K562 (cell line): ENCODE results near the gene GLRX3. TPM values are rescaled to one million over a fixed set of nuclear protein-coding genes. Genes with fewer than 3 reads are reported as not detected.

Source experiments
- ATAC-seq: fragments of 200-7000 bp; cut with Tn5 transposase; 3 replicates; pipeline ENCODE4 v1.9.1; 2020; ENCODE audit warnings: moderate library complexity
- BruUV-seq: library from RNA; stranded (reverse); fragments of 400-500 nt; replicated peaks from 2 replicates; lab custom pipeline; 2021; lab: Mats Ljungman, UMichigan
- CTCF ChIA-PET: fragments of 300-600 bp; formaldehyde crosslinking; extraction: SDS; loops from one replicate; lab custom pipeline; 2021; ENCODE audit warnings: low intra/inter-chr PET ratio; lab: Yijun Ruan, JAX
- POLR2A ChIA-PET: fragments of 300-600, 350-650 bp; sonication (Branson Sonifier 250); formaldehyde crosslinking; extraction: SDS; loops from one replicate; lab custom pipeline; 2021; ENCODE audit warnings: antibody characterized with exemption, inconsistent platforms; lab: Yijun Ruan, JAX
- DNase-seq, 4 experiments: peaks; one replicate each; pipeline versions ENCODE4 v3.0.0 to v3.0.0-alpha.2; 2011 to 2018; ENCODE audit warnings: low spot score in 3 of 4, mixed read lengths in 3 of 4; ENCODE audit errors: extremely low read depth in 1 of 4
- FAIRE-seq: peaks from 2 replicates; lab custom pipeline; 2011; peaks lifted over from hg19 to GRCh38; lab: Jason Lieb, UNC
- H2AFZ ChIP-seq: 2 replicates; pipeline ENCODE4 v1.6.0; 2011; ENCODE audit warnings: low read depth, low read length, control low read depth, inconsistent platforms
- H3K27ac ChIP-seq: fragments of 200-600 bp; 3 replicates; pipeline ENCODE4 v1.8.0; 2011; ENCODE audit warnings: low read depth, mild to moderate bottlenecking, control low read depth, inconsistent platforms, low read length, moderate library complexity, mixed read lengths; ENCODE audit errors: extremely low read depth
- H3K27me3 ChIP-seq, 2 experiments: fragments of 300-600 bp in 1 of 2; 2 replicates in 1 of 2; 3 replicates in 1 of 2; pipeline versions ENCODE4 v1.6.0 to v1.8.0; 2011; ENCODE audit warnings: inconsistent platforms in 2 of 2, low read length in 2 of 2, mild to moderate bottlenecking in 1 of 2, mixed read lengths in 1 of 2, moderate library complexity in 1 of 2; ENCODE audit not compliant: control insufficient read depth in 2 of 2, insufficient read depth in 2 of 2
- H3K36me3 ChIP-seq: fragments of 300-600 bp; 3 replicates; pipeline ENCODE4 v1.8.0; 2011; ENCODE audit warnings: mild to moderate bottlenecking, low read length, inconsistent platforms; ENCODE audit not compliant: control insufficient read depth, insufficient read depth
- H3K4me1 ChIP-seq, 2 experiments: fragments of 200-600 bp in 1 of 2; replicated peaks in 1 of 2; 2 replicates in 1 of 2; 3 replicates in 1 of 2; pipeline versions ENCODE4 v1.5.1 to v1.8.0; 2011; ENCODE audit warnings: inconsistent platforms in 2 of 2, low read length in 2 of 2, mild to moderate bottlenecking in 1 of 2, mixed read lengths in 1 of 2, moderate library complexity in 1 of 2; ENCODE audit not compliant: control insufficient read depth in 2 of 2, insufficient read depth in 2 of 2
- H3K4me2 ChIP-seq: 2 replicates; pipeline ENCODE4 v1.6.1; 2011; ENCODE audit warnings: low read length, control low read depth, inconsistent platforms, mixed read lengths; ENCODE audit not compliant: insufficient read depth
- H3K4me3 ChIP-seq: fragments of 200-600 bp; sonication (generic), shearing (Covaris generic); 2 replicates; pipeline ENCODE4 v1.5.1; 2016; ENCODE audit warnings: control low read depth, inconsistent platforms
- H3K79me2 ChIP-seq: fragments of 200-600 bp; 3 replicates; pipeline ENCODE4 v1.8.0; 2011; ENCODE audit warnings: low read length, inconsistent platforms; ENCODE audit not compliant: control insufficient read depth, insufficient read depth
- H3K9ac ChIP-seq, 2 experiments: 2 replicates each; pipeline versions ENCODE4 v1.6.0 to v1.6.1; 2011; ENCODE audit warnings: low read depth in 2 of 2, low read length in 2 of 2, control low read depth in 1 of 2, inconsistent platforms in 1 of 2, mild to moderate bottlenecking in 1 of 2, mixed read lengths in 1 of 2; ENCODE audit not compliant: insufficient read depth in 1 of 2
- H3K9me1 ChIP-seq: one replicate; pipeline ENCODE4 v1.6.0; 2011; ENCODE audit warnings: inconsistent platforms, mild to moderate bottlenecking, low read length, moderate library complexity; ENCODE audit not compliant: control insufficient read depth, insufficient read depth
- H3K9me3 ChIP-seq: replicated peaks from 2 replicates; pipeline ENCODE4 v1.5.1; 2011; ENCODE audit warnings: low read depth, low read length, inconsistent platforms; ENCODE audit not compliant: control insufficient read depth, insufficient read depth
- H4K20me1 ChIP-seq: replicated peaks from 2 replicates; pipeline ENCODE4 v1.6.1; 2011; ENCODE audit warnings: low read length, inconsistent platforms, mixed read lengths; ENCODE audit not compliant: control insufficient read depth, insufficient read depth
- BACH1 ChIP-seq: fragments of 200-800 bp; sonication (Bioruptor generic); IDR thresholded peaks from 2 replicates; pipeline ENCODE4 v1.6.1; 2016; ENCODE audit warnings: missing genetic modification characterization, missing compliant biosample characterization
- CCAR2 ChIP-seq: fragments of 200-400 bp; formaldehyde crosslinking; IDR thresholded peaks from 2 replicates; pipeline ENCODE4 v1.6.1; 2017; ENCODE audit warnings: mild to moderate bottlenecking, low read depth, low read length
- EZH2 ChIP-seq: IDR thresholded peaks from 2 replicates; pipeline ENCODE4 v1.6.1; 2012; ENCODE audit warnings: low read depth, mild to moderate bottlenecking, inconsistent platforms, low read length, borderline replicate concordance
- HCFC1 ChIP-seq: IDR thresholded peaks from 2 replicates; pipeline ENCODE4 v1.6.1; 2012; ENCODE audit warnings: low read depth, low read length, improper control_type of control experiment
- MTA2 ChIP-seq: fragments of 450-650 bp; IDR thresholded peaks from 2 replicates; pipeline ENCODE4 v1.6.1; 2016; ENCODE audit warnings: low read depth
- PPARD ChIP-seq: fragments of 250-450 bp; sonication (Bioruptor Pico); IDR thresholded peaks from 2 replicates; pipeline ENCODE4 v1.8.0; 2022; ENCODE audit warnings: inconsistent platforms, mild to moderate bottlenecking, moderate library complexity
- RB1 ChIP-seq: fragments of 450-650 bp; IDR thresholded peaks from 2 replicates; pipeline ENCODE4 v1.6.1; 2017; ENCODE audit warnings: low read depth, mild to moderate bottlenecking
- TSC22D4 ChIP-seq: fragments of 450-650 bp; IDR thresholded peaks from 2 replicates; pipeline ENCODE4 v1.6.1; 2016; ENCODE audit warnings: missing genetic modification characterization, missing biosample characterization, control low read depth
- XRCC3 ChIP-seq: fragments of 450-650 bp; IDR thresholded peaks from 2 replicates; pipeline ENCODE4 v1.6.1; 2017; ENCODE audit warnings: mild to moderate bottlenecking, moderate library complexity
- ZNF41 ChIP-seq: fragments of 250-450 bp; sonication (Bioruptor Pico); conservative IDR thresholded peaks from 2 replicates; pipeline ENCODE4 v1.4.0; 2020; ENCODE audit warnings: mild to moderate bottlenecking
- ZNF431 ChIP-seq: sonication (generic); formaldehyde crosslinking; IDR thresholded peaks from 2 replicates; pipeline ENCODE4 v1.8.0; 2022; ENCODE audit warnings: mild to moderate bottlenecking, missing genetic modification reagents
- ZNF436 ChIP-seq: fragments of 250-450, 450-650 bp; sonication (Bioruptor Pico); formaldehyde crosslinking; IDR thresholded peaks from 2 replicates; pipeline ENCODE4 v1.7.0; 2020; ENCODE audit warnings: mild to moderate bottlenecking
- WGBS: fragments of 100-300 bp; shearing (Covaris generic); methylation state at CpG from one replicate; pipeline ENCODE4 v1.1.6; 2016; ENCODE audit warnings: low coverage, mixed read lengths; ENCODE audit not compliant: insufficient coverage; ENCODE audit errors: missing lambda C conversion rate; 5-methylcytosine and 5-hydroxymethylcytosine counted together
- in situ Hi-C: fragments of 300-500 bp; cut with MboI; formaldehyde crosslinking; loops from 4 replicates; pipeline ENCODE4 v1.15.0; 2018; ENCODE audit warnings: inconsistent platforms, mixed read lengths
- intact Hi-C: fragments of 100-400 bp; cut with micrococcal nuclease; formaldehyde crosslinking; loops from 2 replicates; pipeline ENCODE4 v1.14.2; 2022
- polyA plus RNA-seq, 8 experiments: library from polyadenylated mRNA; depleted of rRNA in 4 of 8; stranded (reverse) in 5 of 8; unstranded in 3 of 8; fragments of >200 nt; fragmentation: Nextera tagmentation in 2 of 8; fragmentation: Illumina TruSeq in 1 of 8; extraction: Ambion mirVana in 2 of 8; extraction: Trizol in 1 of 8; gene quantifications; 2 replicates each; pipeline versions ENCODE4 v1.2.1 to v1.2.3, GENCODE V29; 2011 to 2014; ENCODE audit warnings: inconsistent platforms in 1 of 8, missing spikeins in 1 of 8
- total RNA-seq, 7 experiments: library from RNA; depleted of rRNA in 6 of 7; stranded (reverse); fragments of >200 nt in 6 of 7; fragmentation: Illumina TruSeq in 2 of 7; extraction: Trizol in 2 of 7; gene quantifications; 2 replicates each; pipeline versions ENCODE4 v1.2.1 to v1.2.3, GENCODE V29; 2011 to 2021; ENCODE audit warnings: low replicate concordance in 1 of 7
- TF ChIP-seq, protein P1 (sequence below), 2 experiments: fragments of 150-350 bp in 1 of 2; IDR thresholded peaks; 2 replicates each; pipeline ENCODE4 v1.6.1; 2012 to 2016; ENCODE audit warnings: low read depth in 2 of 2, low read length in 2 of 2, mild to moderate bottlenecking in 1 of 2, moderate library complexity in 1 of 2
- TF ChIP-seq, protein P2 (sequence below): sonication (generic); IDR thresholded peaks from 2 replicates; pipeline ENCODE4 v1.6.1; 2016
- TF ChIP-seq, protein P3 (sequence below): fragments of 250-450 bp; sonication (Bioruptor Pico); IDR thresholded peaks from 2 replicates; pipeline ENCODE4 v1.8.0; 2022; ENCODE audit warnings: inconsistent platforms, mild to moderate bottlenecking, moderate library complexity, borderline replicate concordance

Gene GLRX3
- total and polyA plus RNA-seq, 9 of the 15 experiments (the other 6 are each of a cell fraction or from before 2014, with no cell fraction given): 115 to 190 (median 169) TPM

DNA sequence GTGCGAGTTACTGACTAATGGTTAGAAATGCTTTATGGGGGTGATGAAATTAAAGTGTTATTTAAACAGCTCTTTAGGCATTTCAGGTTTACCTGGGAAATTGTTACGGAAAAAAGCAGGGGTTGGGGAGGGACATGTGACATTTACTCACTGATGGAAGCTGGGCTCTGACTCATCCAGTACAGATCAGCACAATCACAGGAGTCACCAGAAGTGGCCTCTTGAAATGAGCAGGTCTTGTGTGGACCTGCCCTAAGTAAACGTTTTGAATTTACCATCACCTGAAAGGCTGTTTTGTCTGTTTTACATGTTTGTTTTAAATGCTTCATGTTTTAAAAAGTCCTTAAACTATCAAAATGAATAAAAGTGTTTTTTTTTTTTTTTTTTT, 2.3 kb downstream of the GLRX3 start:
- CTCF ChIA-PET: no interaction called here
- in situ Hi-C loops: no loop called here
- FAIRE-seq: peak; percentile 96
- TF ChIP-seq MTA2 (no peak), TSC22D4 (tag) (no peak), XRCC3 (no peak), RB1 (no peak), ZNF41 (CRISPR knock-in tag) (no peak), ZNF431 (CRISPR knock-in tag) (no peak), CCAR2 (no peak), ZNF436 (CRISPR knock-in tag) (no peak), PPARD (CRISPR knock-in tag) (no peak), EZH2 (no peak), HCFC1 (no peak), BACH1 (tag) (no peak)
- TF ChIP-seq, protein P1, sequence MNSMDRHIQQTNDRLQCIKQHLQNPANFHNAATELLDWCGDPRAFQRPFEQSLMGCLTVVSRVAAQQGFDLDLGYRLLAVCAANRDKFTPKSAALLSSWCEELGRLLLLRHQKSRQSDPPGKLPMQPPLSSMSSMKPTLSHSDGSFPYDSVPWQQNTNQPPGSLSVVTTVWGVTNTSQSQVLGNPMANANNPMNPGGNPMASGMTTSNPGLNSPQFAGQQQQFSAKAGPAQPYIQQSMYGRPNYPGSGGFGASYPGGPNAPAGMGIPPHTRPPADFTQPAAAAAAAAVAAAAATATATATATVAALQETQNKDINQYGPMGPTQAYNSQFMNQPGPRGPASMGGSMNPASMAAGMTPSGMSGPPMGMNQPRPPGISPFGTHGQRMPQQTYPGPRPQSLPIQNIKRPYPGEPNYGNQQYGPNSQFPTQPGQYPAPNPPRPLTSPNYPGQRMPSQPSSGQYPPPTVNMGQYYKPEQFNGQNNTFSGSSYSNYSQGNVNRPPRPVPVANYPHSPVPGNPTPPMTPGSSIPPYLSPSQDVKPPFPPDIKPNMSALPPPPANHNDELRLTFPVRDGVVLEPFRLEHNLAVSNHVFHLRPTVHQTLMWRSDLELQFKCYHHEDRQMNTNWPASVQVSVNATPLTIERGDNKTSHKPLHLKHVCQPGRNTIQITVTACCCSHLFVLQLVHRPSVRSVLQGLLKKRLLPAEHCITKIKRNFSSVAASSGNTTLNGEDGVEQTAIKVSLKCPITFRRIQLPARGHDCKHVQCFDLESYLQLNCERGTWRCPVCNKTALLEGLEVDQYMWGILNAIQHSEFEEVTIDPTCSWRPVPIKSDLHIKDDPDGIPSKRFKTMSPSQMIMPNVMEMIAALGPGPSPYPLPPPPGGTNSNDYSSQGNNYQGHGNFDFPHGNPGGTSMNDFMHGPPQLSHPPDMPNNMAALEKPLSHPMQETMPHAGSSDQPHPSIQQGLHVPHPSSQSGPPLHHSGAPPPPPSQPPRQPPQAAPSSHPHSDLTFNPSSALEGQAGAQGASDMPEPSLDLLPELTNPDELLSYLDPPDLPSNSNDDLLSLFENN (IDR thresholded peaks at IDR 0.05; ENCODE audit: low read depth in 2 of 2, low read length in 2 of 2): no peak
- TF ChIP-seq, protein P2, sequence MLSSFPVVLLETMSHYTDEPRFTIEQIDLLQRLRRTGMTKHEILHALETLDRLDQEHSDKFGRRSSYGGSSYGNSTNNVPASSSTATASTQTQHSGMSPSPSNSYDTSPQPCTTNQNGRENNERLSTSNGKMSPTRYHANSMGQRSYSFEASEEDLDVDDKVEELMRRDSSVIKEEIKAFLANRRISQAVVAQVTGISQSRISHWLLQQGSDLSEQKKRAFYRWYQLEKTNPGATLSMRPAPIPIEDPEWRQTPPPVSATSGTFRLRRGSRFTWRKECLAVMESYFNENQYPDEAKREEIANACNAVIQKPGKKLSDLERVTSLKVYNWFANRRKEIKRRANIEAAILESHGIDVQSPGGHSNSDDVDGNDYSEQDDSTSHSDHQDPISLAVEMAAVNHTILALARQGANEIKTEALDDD: no peak
- TF ChIP-seq, protein P3, sequence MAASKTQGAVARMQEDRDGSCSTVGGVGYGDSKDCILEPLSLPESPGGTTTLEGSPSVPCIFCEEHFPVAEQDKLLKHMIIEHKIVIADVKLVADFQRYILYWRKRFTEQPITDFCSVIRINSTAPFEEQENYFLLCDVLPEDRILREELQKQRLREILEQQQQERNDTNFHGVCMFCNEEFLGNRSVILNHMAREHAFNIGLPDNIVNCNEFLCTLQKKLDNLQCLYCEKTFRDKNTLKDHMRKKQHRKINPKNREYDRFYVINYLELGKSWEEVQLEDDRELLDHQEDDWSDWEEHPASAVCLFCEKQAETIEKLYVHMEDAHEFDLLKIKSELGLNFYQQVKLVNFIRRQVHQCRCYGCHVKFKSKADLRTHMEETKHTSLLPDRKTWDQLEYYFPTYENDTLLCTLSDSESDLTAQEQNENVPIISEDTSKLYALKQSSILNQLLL (CRISPR knock-in tag): no peak

More for the DNA sequence above, 2.3 kb downstream of the GLRX3 start:
- peaks cover 16 to 23% of the 10 kb centered on the region in 2 experiments for H3K4me1 ChIP-seq
- H3K4me3 ChIP-seq: peak overlapping the region; percentile 82
- 0% methylated on average over 3 of the region's 3 CpGs for WGBS
- intact Hi-C loops: no loop called here
- H4K20me1 ChIP-seq: peaks cover 23% of the 10 kb centered on the region
- H3K36me3 ChIP-seq: peaks cover 43% of the 10 kb centered on the region; the same call in 2 of the 3 replicates
- peaks cover 73% of the 10 kb centered on the region for H3K79me2 ChIP-seq
- peaks cover 6% of the 10 kb centered on the region for H3K9me1 ChIP-seq
- H3K27ac ChIP-seq: peak overlapping the region; percentile 75
- DNase-seq (peak; percentile 18 to 72 (median 42)), ATAC-seq (peak; percentile 66)
- H3K9ac ChIP-seq: peak overlapping the region in 1 of 2 experiments; percentile 82; a peak in 2 of 4 replicates
- POLR2A ChIA-PET: interaction anchor here (1.3 kb wide), 1 partner anchor 11 kb away, joined by 4 read pairs; no protein-coding TSS in a partner anchor
- BruUV-seq: no TSS peak
- H2AFZ ChIP-seq: no peak overlapping the region
- H3K4me2 ChIP-seq: peak overlapping the region; percentile 90
- no peaks in the 10 kb centered on the region for H3K27me3 ChIP-seq
- no peaks in the 10 kb centered on the region for H3K9me3 ChIP-seq
